Measurements from ENCODE around the gene CELF3.

DNA sequence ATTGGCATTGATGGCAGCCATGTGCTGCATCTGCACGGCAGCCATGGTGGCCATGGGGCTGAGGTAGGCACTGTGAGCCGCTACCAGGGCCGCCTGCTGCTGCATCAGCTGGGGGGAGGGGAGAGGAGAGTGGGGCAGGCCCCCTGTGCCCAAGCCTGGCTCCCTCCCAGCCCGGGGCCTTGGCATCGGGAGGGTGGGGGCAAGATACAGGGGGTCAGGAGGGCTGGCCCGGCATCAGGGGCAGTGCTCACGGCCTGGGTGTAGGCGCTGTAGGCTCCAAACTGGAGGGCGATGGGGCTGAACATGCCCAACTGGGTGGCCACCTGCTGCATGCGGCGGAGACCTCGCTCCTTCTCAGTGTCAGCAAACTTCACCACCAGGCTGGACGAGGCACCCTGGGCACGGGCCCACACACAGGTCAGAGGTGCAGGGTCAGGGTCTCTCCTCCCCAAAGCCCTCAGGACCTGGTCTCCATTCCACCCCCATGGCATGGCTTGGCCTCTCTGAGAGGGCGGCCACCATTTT is 9.0 kb downstream of the CELF3 start:
- TF ChIP-seq CTCF (IDR thresholded peaks at IDR 0.05; ENCODE audit: insufficient read depth, low read length), result no peak
- no peak for TF ChIP-seq GABPA (IDR thresholded peaks at IDR 0.05; ENCODE audit: low read depth)
- TF ChIP-seq REST (IDR thresholded peaks at IDR 0.05; ENCODE audit: insufficient replicate concordance, low read depth), result no peak
- no peak for TF ChIP-seq POLR2AphosphoS5 (IDR thresholded peaks at IDR 0.05; ENCODE audit: low read depth)
- TF ChIP-seq SPI1 (IDR thresholded peaks at IDR 0.05; ENCODE audit: borderline replicate concordance, low read depth), result no peak

Measured in HL-60 (cell line).